Natural killer cell (primary cell): Measurements from ENCODE around the gene SRSF10. TPM values are rescaled to one million over a fixed set of nuclear protein-coding genes. Genes with fewer than 3 reads are reported as not detected.
"Not testable (repeated sequence)": the region's sequence is repeated elsewhere in the genome, so short reads cannot be mapped to it uniquely, and the experiment has no call there.

Experiments
- ATAC-seq, 3 donors: fragments of 150-1000 bp in 2 of 3; fragments of 200-7000 bp in 1 of 3; cut with Tn5 transposase; 1 replicate in 1 of 3; 2 replicates in 2 of 3; pipeline ENCODE4 v1.10.0; 2021; ENCODE audit warnings: mild to moderate bottlenecking in 2 of 3, moderate library complexity in 2 of 3
- DNase-seq, 2 donors: peaks; one replicate each; pipeline versions ENCODE4 v3.0.0 to v3.0.0-alpha.2; 2013 to 2021; ENCODE audit warnings: mixed read lengths in 1 of 2
- H3K27ac ChIP-seq: one replicate; pipeline ENCODE4 v1.5.1; 2013; ENCODE audit warnings: mild to moderate bottlenecking, low read length
- H3K27me3 ChIP-seq: one replicate; pipeline ENCODE4 v1.6.1; 2013; ENCODE audit warnings: low read length; ENCODE audit not compliant: control insufficient read depth, insufficient read depth
- H3K36me3 ChIP-seq: one replicate; pipeline ENCODE4 v1.6.1; 2013; ENCODE audit warnings: low read length; ENCODE audit not compliant: control insufficient read depth, insufficient read depth
- H3K4me1 ChIP-seq: one replicate; pipeline ENCODE4 v1.6.1; 2013; ENCODE audit warnings: low read length; ENCODE audit not compliant: control insufficient read depth, insufficient read depth
- H3K4me3 ChIP-seq: one replicate; pipeline ENCODE4 v1.5.1; 2013; ENCODE audit warnings: low read length
- H3K9me3 ChIP-seq: one replicate; pipeline ENCODE4 v1.6.1; 2013; ENCODE audit warnings: low read length; ENCODE audit not compliant: control insufficient read depth, insufficient read depth
- H3K27ac Mint-ChIP-seq, 2 donors: one replicate each; pipeline ENCODE4 v1.8.0; 2022; ENCODE audit warnings: mild to moderate bottlenecking in 2 of 2, mixed read lengths in 2 of 2, moderate library complexity in 1 of 2
- H3K27me3 Mint-ChIP-seq, 2 donors: one replicate each; pipeline ENCODE4 v1.8.0; 2022; ENCODE audit warnings: low read depth in 2 of 2, mixed read lengths in 2 of 2
- H3K36me3 Mint-ChIP-seq: one replicate; pipeline ENCODE4 v1.8.0; 2022; ENCODE audit warnings: mixed read lengths
- H3K4me1 Mint-ChIP-seq, 2 donors: one replicate each; pipeline ENCODE4 v1.8.0; 2022; ENCODE audit warnings: mixed read lengths in 2 of 2
- H3K4me3 Mint-ChIP-seq: one replicate; pipeline ENCODE4 v1.8.0; 2022; ENCODE audit warnings: mild to moderate bottlenecking, moderate library complexity, mixed read lengths
- H3K9me3 Mint-ChIP-seq, 2 donors: one replicate each; pipeline ENCODE4 v1.8.0; 2022; ENCODE audit warnings: mixed read lengths in 2 of 2
- CTCF ChIP-seq: fragments of 200-600 bp; IDR thresholded peaks from one replicate; pipeline ENCODE4 v1.8.0; 2022; ENCODE audit warnings: antibody characterized with exemption
- WGBS: methylation state at CpG from one replicate; pipeline ENCODE4 v1.1.7; 2013; ENCODE audit warnings: missing lambda C conversion rate; ENCODE audit not compliant: insufficient coverage; 5-methylcytosine and 5-hydroxymethylcytosine counted together
- intact Hi-C: fragments of 100-400 bp; cut with micrococcal nuclease; formaldehyde crosslinking; loops from one replicate; pipeline ENCODE4 v1.14.2; 2022
- total RNA-seq, 4 donors: library from RNA; stranded (reverse); fragments of 120-200 nt in 1 of 4; gene quantifications; one replicate each; pipeline versions ENCODE4 v1.2.3 to v1.2.4, GENCODE V29; 2013 to 2022

The SRSF10 gene
- total RNA-seq, 3 donors from 2014 or later (not counting 1 experiment from before 2014, with no cell fraction given): 221 to 281 (median 237) TPM

- intact Hi-C loops: no loop called here
- Mint-ChIP-seq H3K36me3 (no peaks in the 10 kb centered on the region), H3K4me3 (no peak overlapping the region), H3K4me1 (peaks cover 0 to 5% of the 10 kb centered on the region in 2 donors), H3K27ac (no peak overlapping the region), H3K27me3 (peaks cover 8 to 22% of the 10 kb centered on the region in 2 donors), H3K9me3 (no peaks in the 10 kb centered on the region)
- no peaks in the 10 kb centered on the region for H3K36me3 ChIP-seq
- no peak for ATAC-seq
- no peak for TF ChIP-seq CTCF
- H3K4me1 ChIP-seq: no peaks in the 10 kb centered on the region
- DNase-seq: no peak
- no peak overlapping the region for H3K27ac ChIP-seq
- H3K9me3 ChIP-seq: no peaks in the 10 kb centered on the region
- H3K4me3 ChIP-seq: no peak overlapping the region
- 90% methylated on average over 1 of the region's 1 CpG for WGBS
- H3K27me3 ChIP-seq: peaks cover 2% of the 10 kb centered on the region
Measured at GRCh38 chr1:24009406-24009805, 29.3 kb upstream of the SRSF10 start.

GRCh38 chr1:24008574-24009184 lies 28.6 kb upstream of the SRSF10 start:
- H3K4me1 ChIP-seq, H3K27ac ChIP-seq, DNase-seq, H3K36me3 ChIP-seq, H3K9me3 ChIP-seq, intact Hi-C loops, H3K4me3 Mint-ChIP-seq, H3K9me3 Mint-ChIP-seq, H3K27ac Mint-ChIP-seq, ATAC-seq, H3K27me3 ChIP-seq, H3K36me3 Mint-ChIP-seq, H3K4me3 ChIP-seq, H3K4me1 Mint-ChIP-seq: not testable (repeated sequence)
- 62% methylated on average over 2 of the region's 3 CpGs for WGBS
- H3K27me3 Mint-ChIP-seq: peaks cover 12 to 27% of the 10 kb centered on the region in 2 donors

GRCh38 chr1:24007079-24007478 lies 27.0 kb upstream of the SRSF10 start:
- Mint-ChIP-seq H3K27ac (no peak overlapping the region), H3K4me1 (peaks cover 0 to 5% of the 10 kb centered on the region in 2 donors), H3K4me3 (no peak overlapping the region), H3K36me3 (no peaks in the 10 kb centered on the region), H3K27me3 (peaks cover 15 to 42% of the 10 kb centered on the region in 2 donors), H3K9me3 (no peaks in the 10 kb centered on the region)
- no peaks in the 10 kb centered on the region for H3K36me3 ChIP-seq
- DNase-seq (no peak), ATAC-seq (no peak)
- no peaks in the 10 kb centered on the region for H3K4me1 ChIP-seq
- H3K4me3 ChIP-seq: no peak overlapping the region
- H3K9me3 ChIP-seq: no peaks in the 10 kb centered on the region
- no peak for TF ChIP-seq CTCF
- H3K27me3 ChIP-seq: peaks cover 2% of the 10 kb centered on the region
- H3K27ac ChIP-seq: no peak overlapping the region
- intact Hi-C loops: no loop called here

GRCh38 chr1:24005163-24005562 lies 25.0 kb upstream of the SRSF10 start:
- Histone ChIP-seq H3K9me3 (no peaks in the 10 kb centered on the region), H3K4me1 (no peaks in the 10 kb centered on the region), H3K27ac (no peak overlapping the region), H3K27me3 (peaks cover 2% of the 10 kb centered on the region), H3K36me3 (no peaks in the 10 kb centered on the region), H3K4me3 (no peak overlapping the region)
- intact Hi-C loops: no loop called here
- H3K27ac Mint-ChIP-seq: no peak overlapping the region
- peaks cover 13 to 36% of the 10 kb centered on the region in 2 donors for H3K27me3 Mint-ChIP-seq
- WGBS: 92% methylated on average over 3 of the region's 3 CpGs
- TF ChIP-seq CTCF: no peak
- DNase-seq: no peak
- no peak for ATAC-seq
- H3K4me3 Mint-ChIP-seq: no peak overlapping the region
- no peaks in the 10 kb centered on the region for H3K4me1 Mint-ChIP-seq
- H3K9me3 Mint-ChIP-seq: no peaks in the 10 kb centered on the region
- H3K36me3 Mint-ChIP-seq: no peaks in the 10 kb centered on the region
